Smooth muscle cell (in vitro differentiated cells): ENCODE data around the gene MRPL9. TPM values are rescaled to one million over a fixed set of nuclear protein-coding genes. Genes with fewer than 3 reads are reported as not detected.

Experiments
- DNase-seq: peaks from one replicate; lab custom pipeline; 2025; ENCODE audit not compliant: unreplicated experiment; lab: John Stamatoyannopoulos, UW
- H2AFZ ChIP-seq: fragments of 200-600 bp; sonication (generic); 2 replicates; pipeline ENCODE4 v1.6.0; 2016; ENCODE audit warnings: antibody characterized with exemption, low read depth, mild to moderate bottlenecking
- H3F3A ChIP-seq: fragments of 200-600 bp; sonication (generic); 2 replicates; pipeline ENCODE4 v1.6.0; 2017; ENCODE audit warnings: antibody characterized with exemption, low read depth
- H3K27ac ChIP-seq: fragments of 200-600 bp; sonication (generic); 2 replicates; pipeline ENCODE4 v1.5.1; 2016; ENCODE audit warnings: low read depth, mild to moderate bottlenecking
- H3K27me3 ChIP-seq: fragments of 200-600 bp; sonication (generic); 2 replicates; pipeline ENCODE4 v1.6.1; 2016; ENCODE audit warnings: low read depth, mild to moderate bottlenecking
- H3K36me3 ChIP-seq: fragments of 200-600 bp; sonication (generic); 2 replicates; pipeline ENCODE4 v1.5.1; 2016; ENCODE audit warnings: low read depth
- H3K4me1 ChIP-seq: fragments of 200-600 bp; sonication (generic); 2 replicates; pipeline ENCODE4 v1.5.1; 2016; ENCODE audit warnings: low read depth
- H3K4me2 ChIP-seq: fragments of 200-600 bp; sonication (generic); 2 replicates; pipeline ENCODE4 v1.6.0; 2016; ENCODE audit warnings: mild to moderate bottlenecking
- H3K4me3 ChIP-seq: fragments of 200-600 bp; sonication (generic); 2 replicates; pipeline ENCODE4 v1.5.1; 2016; ENCODE audit warnings: mild to moderate bottlenecking
- H3K79me2 ChIP-seq: fragments of 200-600 bp; sonication (generic); 2 replicates; pipeline ENCODE4 v1.6.0; 2016; ENCODE audit warnings: low read depth, mild to moderate bottlenecking
- H3K9ac ChIP-seq: fragments of 200-600 bp; sonication (generic); 2 replicates; pipeline ENCODE4 v1.6.0; 2016; ENCODE audit warnings: low read depth
- H3K9me3 ChIP-seq: fragments of 200-600 bp; sonication (generic); replicated peaks from 2 replicates; pipeline ENCODE4 v1.5.1; 2016; ENCODE audit warnings: low read depth
- H4K20me1 ChIP-seq: fragments of 200-600 bp; sonication (generic); 2 replicates; pipeline ENCODE4 v1.6.0; 2016; ENCODE audit warnings: low read depth
- WGBS: methylation state at CpG from one replicate; pipeline ENCODE4 v1.1.7; 2016; ENCODE audit warnings: low lambda C conversion rate; 5-methylcytosine and 5-hydroxymethylcytosine counted together
- polyA plus RNA-seq: library from polyadenylated mRNA; unstranded; fragments of >200 nt; fragmentation: Nextera tagmentation; extraction: Ambion mirVana; gene quantifications from 2 replicates; pipeline ENCODE4 v1.2.1, GENCODE V29; 2016
- total RNA-seq: library from RNA; depleted of rRNA; stranded (reverse); fragments of >200 nt; gene quantifications from 2 replicates; pipeline ENCODE4 v1.2.3, GENCODE V29; 2014
- TF ChIP-seq, protein P1 (sequence below): fragments of 200-600 bp; sonication (generic); IDR thresholded peaks from 2 replicates; pipeline ENCODE4 v1.5.1; 2017; ENCODE audit warnings: borderline replicate concordance, mild to moderate bottlenecking, antibody characterized with exemption; ENCODE audit not compliant: insufficient read depth, poor library complexity, severe bottlenecking

The MRPL9 gene
- total and polyA plus RNA-seq, 2 experiments from 2014 or later: 109 to 151 TPM

DNA sequence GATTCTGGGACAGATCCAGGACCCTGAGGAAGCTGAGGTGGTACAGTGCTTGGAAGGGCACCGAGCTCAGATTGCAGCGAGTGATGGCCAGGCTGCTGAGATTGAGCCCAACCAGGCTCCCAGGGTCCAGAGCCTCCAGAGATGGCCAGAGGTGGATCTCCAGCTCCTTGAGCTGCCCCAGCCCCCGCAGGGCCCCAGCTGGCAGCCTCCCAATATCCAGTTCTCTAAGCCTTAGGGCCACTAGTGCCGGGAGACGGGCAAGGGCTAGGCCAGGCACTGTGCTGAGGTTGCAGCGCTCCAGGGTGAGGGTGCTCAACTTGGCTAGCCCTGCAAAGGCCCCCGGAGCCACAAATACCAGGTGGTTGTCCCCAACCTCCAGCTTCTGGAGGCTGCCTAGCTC lies 38.5 kb upstream of the MRPL9 start:
- Histone ChIP-seq H2AFZ (no peak overlapping the region), H3K9me3 (no peaks in the 10 kb centered on the region), H3K4me2 (no peak overlapping the region), H3K27ac (no peak overlapping the region), H4K20me1 (no peaks in the 10 kb centered on the region), H3K9ac (no peak overlapping the region), H3K79me2 (no peaks in the 10 kb centered on the region), H3K27me3 (peaks cover 14% of the 10 kb centered on the region), H3K36me3 (no peaks in the 10 kb centered on the region), H3K4me1 (no peaks in the 10 kb centered on the region), H3K4me3 (no peak overlapping the region), H3F3A (no peaks in the 10 kb centered on the region)
- WGBS: 95% methylated on average over 7 of the region's 7 CpGs
- no peak for DNase-seq
- TF ChIP-seq, protein P1, sequence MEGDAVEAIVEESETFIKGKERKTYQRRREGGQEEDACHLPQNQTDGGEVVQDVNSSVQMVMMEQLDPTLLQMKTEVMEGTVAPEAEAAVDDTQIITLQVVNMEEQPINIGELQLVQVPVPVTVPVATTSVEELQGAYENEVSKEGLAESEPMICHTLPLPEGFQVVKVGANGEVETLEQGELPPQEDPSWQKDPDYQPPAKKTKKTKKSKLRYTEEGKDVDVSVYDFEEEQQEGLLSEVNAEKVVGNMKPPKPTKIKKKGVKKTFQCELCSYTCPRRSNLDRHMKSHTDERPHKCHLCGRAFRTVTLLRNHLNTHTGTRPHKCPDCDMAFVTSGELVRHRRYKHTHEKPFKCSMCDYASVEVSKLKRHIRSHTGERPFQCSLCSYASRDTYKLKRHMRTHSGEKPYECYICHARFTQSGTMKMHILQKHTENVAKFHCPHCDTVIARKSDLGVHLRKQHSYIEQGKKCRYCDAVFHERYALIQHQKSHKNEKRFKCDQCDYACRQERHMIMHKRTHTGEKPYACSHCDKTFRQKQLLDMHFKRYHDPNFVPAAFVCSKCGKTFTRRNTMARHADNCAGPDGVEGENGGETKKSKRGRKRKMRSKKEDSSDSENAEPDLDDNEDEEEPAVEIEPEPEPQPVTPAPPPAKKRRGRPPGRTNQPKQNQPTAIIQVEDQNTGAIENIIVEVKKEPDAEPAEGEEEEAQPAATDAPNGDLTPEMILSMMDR: no peak

DNA sequence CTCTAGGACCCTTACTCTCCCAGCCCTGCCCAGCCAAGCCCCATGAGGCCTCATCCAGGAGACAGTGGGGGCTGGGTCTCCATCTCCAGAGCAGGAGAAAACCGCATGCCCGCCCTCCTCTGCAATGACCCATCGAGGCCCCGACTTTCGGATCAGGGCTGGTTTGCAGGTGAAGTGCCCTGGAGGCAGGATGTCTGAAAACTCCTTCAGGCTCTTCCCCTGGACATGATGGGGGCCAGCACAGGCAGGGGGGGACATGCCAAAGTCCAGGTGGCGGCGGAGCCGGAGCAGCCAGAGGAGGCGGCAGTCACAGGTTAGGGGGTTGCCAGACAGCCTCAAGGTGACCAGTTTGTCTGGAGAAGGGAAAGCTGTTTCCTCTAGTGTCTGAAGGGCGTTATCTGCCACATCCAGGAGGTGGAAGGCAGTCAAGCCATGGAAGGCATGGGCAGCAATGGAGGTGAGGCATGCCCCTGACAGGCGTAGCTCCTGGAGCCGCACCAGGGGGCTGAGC lies 38.1 kb upstream of the MRPL9 start:
- H3F3A ChIP-seq: no peaks in the 10 kb centered on the region
- H3K27ac ChIP-seq: no peak overlapping the region
- no peaks in the 10 kb centered on the region for H3K4me1 ChIP-seq
- 95% methylated on average over 12 of the region's 12 CpGs for WGBS
- no peak overlapping the region for H3K9ac ChIP-seq
- peaks cover 14% of the 10 kb centered on the region for H3K27me3 ChIP-seq
- no peaks in the 10 kb centered on the region for H3K9me3 ChIP-seq
- no peak overlapping the region for H3K4me3 ChIP-seq
- H4K20me1 ChIP-seq: no peaks in the 10 kb centered on the region
- H3K4me2 ChIP-seq: no peak overlapping the region
- no peak overlapping the region for H2AFZ ChIP-seq
- DNase-seq: no peak
- H3K36me3 ChIP-seq: no peaks in the 10 kb centered on the region
- TF ChIP-seq, protein P1: no peak
- no peaks in the 10 kb centered on the region for H3K79me2 ChIP-seq

DNA sequence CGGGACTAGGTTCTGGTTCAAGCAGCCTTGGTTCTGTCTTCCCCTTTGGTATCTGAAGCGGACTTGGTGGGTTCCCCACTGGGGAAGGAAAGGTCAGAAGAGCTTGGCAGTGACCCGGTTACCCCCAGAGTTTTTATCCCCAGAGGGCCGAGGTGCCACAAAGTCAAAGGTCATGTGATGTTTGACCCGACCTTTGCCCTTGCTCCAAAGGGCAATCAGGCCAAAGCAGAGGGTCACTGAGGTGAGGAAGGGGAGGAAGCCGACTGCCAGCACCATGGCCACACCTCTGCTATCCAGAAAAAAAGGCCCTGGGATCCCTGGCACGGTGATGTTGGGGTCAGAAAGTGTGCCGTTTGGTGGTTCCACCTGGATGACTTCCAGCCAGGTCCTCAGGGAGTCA lies 37.5 kb upstream of the MRPL9 start:
- TF ChIP-seq, protein P1: no peak
- no peak overlapping the region for H3K4me2 ChIP-seq
- no peaks in the 10 kb centered on the region for H3K36me3 ChIP-seq
- H3K79me2 ChIP-seq: no peaks in the 10 kb centered on the region
- H3K27me3 ChIP-seq: peaks cover 14% of the 10 kb centered on the region
- 93% methylated on average over 8 of the region's 8 CpGs for WGBS
- no peaks in the 10 kb centered on the region for H3K4me1 ChIP-seq
- no peak for DNase-seq
- H3K9me3 ChIP-seq: no peaks in the 10 kb centered on the region
- H3K27ac ChIP-seq: no peak overlapping the region
- no peaks in the 10 kb centered on the region for H4K20me1 ChIP-seq
- H3K4me3 ChIP-seq: no peak overlapping the region
- no peaks in the 10 kb centered on the region for H3F3A ChIP-seq
- no peak overlapping the region for H3K9ac ChIP-seq
- no peak overlapping the region for H2AFZ ChIP-seq

DNA sequence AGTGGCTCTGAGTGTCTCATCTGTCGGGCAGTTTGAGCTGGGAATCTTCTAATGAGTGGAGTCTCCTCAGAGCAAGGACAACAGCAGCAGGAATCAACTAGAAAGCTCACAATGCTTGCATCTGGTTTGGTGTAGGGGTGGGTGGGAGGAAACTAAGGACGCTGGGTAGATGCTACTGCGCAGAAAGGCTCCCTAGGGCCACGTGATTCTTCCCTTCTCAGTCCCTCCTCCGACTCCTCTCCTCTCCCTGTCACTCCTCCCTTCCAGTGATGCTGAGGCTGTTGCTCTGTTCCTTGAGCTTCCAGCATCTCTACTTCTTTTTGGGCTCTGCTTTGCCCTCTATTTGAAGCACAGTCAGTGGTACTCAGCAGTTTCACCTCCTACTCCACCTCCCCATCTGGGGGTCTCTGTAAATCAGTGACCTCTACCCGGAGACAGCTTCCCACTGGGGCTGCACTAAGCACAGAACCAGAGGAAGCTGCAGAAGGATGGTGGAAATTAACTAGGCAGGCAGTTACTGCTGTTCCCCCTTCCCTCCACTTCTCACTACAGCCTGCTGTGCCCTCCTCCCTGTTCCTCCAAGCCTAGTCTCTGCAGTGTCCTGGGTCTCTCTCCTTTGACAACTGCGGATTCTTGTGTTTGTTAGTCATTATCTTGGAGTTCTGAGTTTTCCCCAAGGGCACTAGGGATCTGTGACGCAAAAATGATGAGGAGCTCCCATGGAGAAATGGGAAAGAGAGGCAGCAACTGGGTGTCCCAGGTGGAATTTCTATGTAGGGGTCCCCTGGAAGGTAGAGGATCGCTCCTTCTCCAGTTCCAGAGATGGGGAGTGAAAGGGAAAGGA lies 36.1 kb upstream of the MRPL9 start:
- peaks cover 6% of the 10 kb centered on the region for H3K27me3 ChIP-seq
- 52% methylated on average over 9 of the region's 9 CpGs for WGBS

More for the DNA sequence above, 36.1 kb upstream of the MRPL9 start:
- H3K79me2 ChIP-seq: no peaks in the 10 kb centered on the region
- TF ChIP-seq, protein P1: no peak
- H3F3A ChIP-seq: no peaks in the 10 kb centered on the region
- H3K4me2 ChIP-seq: no peak overlapping the region
- H2AFZ ChIP-seq: no peak overlapping the region
- H3K9ac ChIP-seq: no peak overlapping the region
- no peak for DNase-seq
- H3K9me3 ChIP-seq: no peaks in the 10 kb centered on the region
- H3K27ac ChIP-seq: no peak overlapping the region
- no peaks in the 10 kb centered on the region for H3K4me1 ChIP-seq
- H4K20me1 ChIP-seq: no peaks in the 10 kb centered on the region
- H3K4me3 ChIP-seq: no peak overlapping the region
- H3K36me3 ChIP-seq: no peaks in the 10 kb centered on the region
